NCI-H345 treated with DMSO at 0.1 percent for 48 hours (cell line): ENCODE results near the gene ATG13.
A peak's percentile ranks its signal among the peaks of the same experiment; 100 is the strongest.

Source experiments
- DNase-seq: peaks from one replicate; lab custom pipeline; 2025; ENCODE audit not compliant: unreplicated experiment; lab: John Stamatoyannopoulos, UW

The ATG13 gene

GRCh38 chr11:46604796-46605195 is 12.6 kb upstream of the ATG13 start:
- no peak for DNase-seq

- DNase-seq = no peak
Observed at GRCh38 chr11:46607516-46607915, 9.8 kb upstream of the ATG13 start.

- no peak for DNase-seq
Observed at GRCh38 chr11:46609386-46609785, 8.0 kb upstream of the ATG13 start.

- DNase-seq = no peak
Observed at GRCh38 chr11:46611526-46612304, 5.6 kb upstream of the ATG13 start.

GRCh38 chr11:46612326-46612725 is 5.0 kb upstream of the ATG13 start:
- no peak for DNase-seq

GRCh38 chr11:46615756-46616155 is 1.6 kb upstream of the ATG13 start:
- DNase-seq = no peak

- DNase-seq = peak; percentile 5
Observed at GRCh38 chr11:46616551-46617133, 711 bp upstream of the ATG13 start.

- DNase-seq = no peak
Observed at GRCh38 chr11:46617972-46618314, 590 bp downstream of the ATG13 start.

- DNase-seq = no peak
Observed at GRCh38 chr11:46618837-46619236, 1.5 kb downstream of the ATG13 start.

GRCh38 chr11:46625406-46625805 is 8.1 kb downstream of the ATG13 start:
- no peak for DNase-seq

- DNase-seq = no peak
Observed at GRCh38 chr11:46628961-46629360, 11.6 kb downstream of the ATG13 start.

- DNase-seq = no peak
Observed at GRCh38 chr11:46630237-46630636, 12.9 kb downstream of the ATG13 start.

GRCh38 chr11:46631676-46632075 is 14.3 kb downstream of the ATG13 start:
- DNase-seq = no peak

GRCh38 chr11:46632502-46632901 is 15.1 kb downstream of the ATG13 start:
- no peak for DNase-seq

- no peak for DNase-seq
Observed at GRCh38 chr11:46633291-46634217, 16.2 kb downstream of the ATG13 start.

- DNase-seq = no peak
Observed at GRCh38 chr11:46635557-46636139, 18.3 kb downstream of the ATG13 start.

GRCh38 chr11:46637546-46637945 is 20.2 kb downstream of the ATG13 start:
- DNase-seq = no peak

- no peak for DNase-seq
Observed at GRCh38 chr11:46639197-46639839, 22.0 kb downstream of the ATG13 start.

GRCh38 chr11:46640036-46640788 is 22.9 kb downstream of the ATG13 start:
- DNase-seq = no peak

- DNase-seq = no peak
Observed at GRCh38 chr11:46641639-46642038, 24.3 kb downstream of the ATG13 start.
